Stimulated activated naive B cell treated with anti-CD40 and anti-IgM and Interleukin-4, amounts not matched to agents 10 μg/mL and 1 μg/mL and 100 μg/mL, for 72 hours (primary cell): ENCODE results near the gene SIGLEC8.
"Not testable (repeated sequence)": the region's sequence is repeated elsewhere in the genome, so short reads cannot be mapped to it uniquely, and the experiment has no call there.

Experiments used
- ATAC-seq, 2 donors: fragments of 150-1000 bp; cut with Tn5 transposase; replicated peaks; 2 replicates each; pipeline ENCODE4 v1.10.0; 2021; ENCODE audit warnings: moderate library complexity in 1 of 2
- DNase-seq: peaks from one replicate; pipeline ENCODE4 v3.0.0; 2021
- H3K27ac Mint-ChIP-seq: one replicate; pipeline ENCODE4 v1.8.0; 2022; ENCODE audit warnings: mild to moderate bottlenecking, mixed read lengths
- H3K27me3 Mint-ChIP-seq, 2 donors: one replicate each; pipeline ENCODE4 v1.8.0; 2022; ENCODE audit warnings: mixed read lengths in 2 of 2
- H3K36me3 Mint-ChIP-seq, 2 donors: one replicate each; pipeline ENCODE4 v1.8.0; 2022; ENCODE audit warnings: mixed read lengths in 2 of 2, mild to moderate bottlenecking in 1 of 2
- H3K4me1 Mint-ChIP-seq, 2 donors: one replicate each; pipeline ENCODE4 v1.8.0; 2022; ENCODE audit warnings: mixed read lengths in 2 of 2, mild to moderate bottlenecking in 1 of 2
- H3K4me3 Mint-ChIP-seq, 2 donors: one replicate each; pipeline ENCODE4 v1.8.0; 2022; ENCODE audit warnings: mild to moderate bottlenecking in 2 of 2, mixed read lengths in 2 of 2, moderate library complexity in 1 of 2
- H3K9me3 Mint-ChIP-seq, 2 donors: one replicate each; pipeline ENCODE4 v1.8.0; 2022; ENCODE audit warnings: mixed read lengths in 2 of 2, mild to moderate bottlenecking in 1 of 2

The SIGLEC8 gene

DNA sequence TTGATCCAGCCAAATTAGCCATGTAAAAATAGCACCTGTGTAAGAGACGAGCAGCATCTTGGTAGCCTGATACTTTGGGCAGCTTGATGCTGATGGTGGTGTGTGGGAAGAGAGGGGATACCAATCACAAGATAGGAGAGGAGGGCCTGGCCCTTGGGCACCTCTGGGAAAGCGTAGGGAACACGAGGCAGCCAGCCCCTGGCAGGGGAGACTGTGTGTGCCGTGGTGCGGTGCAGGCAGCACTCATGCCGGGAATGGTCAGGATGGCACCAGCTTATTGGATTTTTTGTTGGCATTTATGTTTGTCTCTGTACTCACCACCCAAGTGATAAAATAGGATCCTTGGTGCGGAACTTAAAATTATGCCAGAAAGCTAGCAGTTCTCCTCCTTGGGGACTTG is 10.2 kb downstream of the SIGLEC8 start:
- H3K27me3 Mint-ChIP-seq = peaks cover 16 to 30% of the 10 kb centered on the region in 2 donors
- H3K4me1 Mint-ChIP-seq = peaks cover 6 to 24% of the 10 kb centered on the region in 2 donors
- no peak for DNase-seq
- ATAC-seq = no peak
- H3K36me3 Mint-ChIP-seq = peaks cover 6 to 8% of the 10 kb centered on the region in 2 donors
- peak overlapping the region; percentile 77 to 78 for H3K4me3 Mint-ChIP-seq
- peaks cover 8 to 9% of the 10 kb centered on the region in 2 donors for H3K9me3 Mint-ChIP-seq
- H3K27ac Mint-ChIP-seq = peak overlapping the region; percentile 48

DNA sequence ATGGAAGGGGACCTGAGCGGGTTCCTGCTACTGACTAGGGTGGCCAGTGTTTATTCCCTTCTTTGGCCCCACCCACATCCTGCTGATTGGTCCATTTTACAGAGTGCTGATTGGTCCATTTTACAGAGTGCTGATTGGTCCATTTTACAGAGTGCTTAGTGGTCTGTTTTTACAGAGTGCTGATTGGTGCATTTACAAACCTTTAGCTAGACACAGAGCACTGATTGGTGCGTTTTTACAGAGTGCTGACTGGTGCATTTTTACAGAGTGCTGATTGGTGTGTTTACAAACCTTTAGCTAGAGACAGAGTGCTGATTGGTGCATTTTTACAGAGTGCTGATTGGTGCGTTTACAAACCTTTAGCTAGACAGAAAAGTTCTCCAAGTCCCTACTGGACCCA is 10.7 kb downstream of the SIGLEC8 start:
- not testable (repeated sequence) for H3K4me3 Mint-ChIP-seq

DNA sequence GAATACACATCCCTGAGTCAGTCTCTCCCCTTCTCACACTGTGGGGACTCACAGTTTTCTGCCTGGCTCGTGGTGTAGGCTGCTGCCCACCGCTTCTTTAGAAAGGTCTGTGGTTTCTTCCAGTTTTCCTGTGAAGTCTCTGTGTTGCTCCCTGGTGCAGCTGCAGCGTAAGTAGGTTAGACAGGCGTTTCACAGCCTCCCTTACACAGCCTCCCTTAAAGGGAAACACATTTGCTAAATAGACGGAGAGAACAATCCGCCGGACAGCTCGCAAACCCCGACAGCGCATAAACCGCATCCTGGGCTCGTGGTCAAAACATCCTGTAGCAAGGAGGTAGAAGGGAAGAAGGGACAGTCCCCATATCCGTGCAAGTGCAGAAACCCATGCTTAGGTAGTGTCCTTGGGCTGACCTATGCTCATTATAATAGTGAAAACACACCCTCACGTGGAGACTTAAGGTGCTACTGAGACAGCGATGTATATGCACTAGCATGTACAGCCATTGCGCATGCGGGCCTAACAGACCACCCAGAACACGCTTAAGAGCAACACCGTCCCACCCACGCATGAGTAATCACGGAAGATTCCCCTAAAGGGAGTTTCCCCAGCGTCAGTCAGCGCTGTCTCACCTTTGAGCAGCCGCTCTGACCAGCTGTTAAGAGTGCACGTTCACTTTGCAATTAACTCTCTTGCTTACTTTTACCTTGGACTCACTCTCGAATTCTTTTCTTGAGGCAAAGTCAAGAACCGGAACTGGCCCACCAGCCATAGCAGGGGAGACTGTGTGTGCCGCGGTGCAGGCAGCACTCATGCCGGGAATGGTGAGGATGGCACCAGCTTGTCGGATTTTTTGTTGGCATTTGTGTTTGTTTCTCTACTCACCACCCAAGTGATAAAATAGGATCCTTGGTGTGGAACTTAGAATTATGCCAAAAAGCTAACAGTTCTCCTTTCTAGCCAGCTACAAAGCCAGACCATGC is 16.6 kb downstream of the SIGLEC8 start:
- no peaks in the 10 kb centered on the region for H3K9me3 Mint-ChIP-seq
- peaks cover 5 to 6% of the 10 kb centered on the region in 2 donors for H3K27me3 Mint-ChIP-seq
- DNase-seq (peak; percentile 94), ATAC-seq (peak; percentile 87)
- peak overlapping the region; percentile 83 for H3K4me3 Mint-ChIP-seq
- H3K27ac Mint-ChIP-seq = peak overlapping the region; percentile 95
- H3K4me1 Mint-ChIP-seq = peaks cover 30 to 68% of the 10 kb centered on the region in 2 donors
- no peaks in the 10 kb centered on the region for H3K36me3 Mint-ChIP-seq

More for the DNA sequence above, 10.7 kb downstream of the SIGLEC8 start:
- H3K9me3 Mint-ChIP-seq, H3K36me3 Mint-ChIP-seq, H3K27ac Mint-ChIP-seq, DNase-seq, ATAC-seq: not testable (repeated sequence)
- Mint-ChIP-seq H3K4me1 (peaks cover 7 to 29% of the 10 kb centered on the region in 2 donors), H3K27me3 (peaks cover 15 to 30% of the 10 kb centered on the region in 2 donors)

DNA sequence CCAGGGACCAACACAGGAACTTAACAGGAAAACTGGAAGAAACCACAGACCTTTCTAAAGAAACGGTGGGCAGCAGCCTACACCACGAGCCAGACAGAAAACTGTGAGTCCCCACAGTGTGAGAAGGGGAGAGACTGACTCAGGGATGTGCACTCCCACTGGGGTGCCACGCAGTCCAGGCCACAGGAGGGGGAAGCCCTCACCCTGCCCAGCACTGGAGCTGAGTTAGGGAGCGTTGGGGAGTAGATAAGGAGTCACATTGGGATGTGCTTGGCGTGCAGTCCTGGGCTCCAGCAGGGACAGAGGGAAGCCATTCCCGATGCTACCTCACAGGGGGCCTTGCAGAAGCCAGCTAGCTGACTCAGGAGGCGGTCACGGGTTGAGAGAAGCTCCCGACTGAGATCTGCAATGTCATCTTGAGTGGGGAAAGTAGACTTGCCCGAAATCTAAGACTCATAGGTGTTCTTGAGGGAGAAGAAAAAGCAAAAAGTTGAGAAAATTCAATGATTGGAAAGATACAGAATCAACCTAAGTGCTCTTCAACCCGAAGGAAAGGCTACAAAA is 17.3 kb downstream of the SIGLEC8 start:
- Mint-ChIP-seq H3K4me1 (peaks cover 30 to 72% of the 10 kb centered on the region in 2 donors), H3K27ac (peak overlapping the region; percentile 95), H3K27me3 (peaks cover 4 to 10% of the 10 kb centered on the region in 2 donors), H3K9me3 (no peaks in the 10 kb centered on the region), H3K36me3 (no peaks in the 10 kb centered on the region), H3K4me3 (peak overlapping the region; percentile 83)
- DNase-seq (peak; percentile 66), ATAC-seq (peak; percentile 44 to 50)

DNA sequence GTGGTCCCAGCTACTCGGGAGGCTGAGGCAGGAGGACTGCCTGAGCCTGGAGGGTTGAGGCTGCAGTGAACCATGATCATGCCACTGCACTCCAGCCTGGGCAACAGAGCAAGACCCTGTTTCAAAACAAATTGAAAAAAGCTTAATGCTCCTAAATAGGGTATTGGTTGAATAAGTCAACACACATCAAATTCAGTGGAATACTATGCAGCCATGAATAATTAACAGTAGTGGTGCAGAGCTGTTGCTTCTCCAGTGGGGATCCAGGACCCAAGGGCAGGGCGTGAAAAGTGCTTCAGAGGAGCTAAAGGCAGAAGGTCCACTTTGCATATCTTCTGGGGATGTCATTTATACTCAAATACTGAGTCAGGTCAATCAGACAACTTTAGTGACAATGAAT is 18.2 kb downstream of the SIGLEC8 start:
- no peaks in the 10 kb centered on the region for H3K9me3 Mint-ChIP-seq
- ATAC-seq (no peak), DNase-seq (no peak)
- H3K36me3 Mint-ChIP-seq = no peaks in the 10 kb centered on the region
- peaks cover 0 to 10% of the 10 kb centered on the region in 2 donors for H3K27me3 Mint-ChIP-seq
- H3K4me3 Mint-ChIP-seq = peak overlapping the region in 1 of 2 donors; percentile 39
- H3K4me1 Mint-ChIP-seq = peaks cover 30 to 72% of the 10 kb centered on the region in 2 donors
- H3K27ac Mint-ChIP-seq = peak overlapping the region; percentile 62

DNA sequence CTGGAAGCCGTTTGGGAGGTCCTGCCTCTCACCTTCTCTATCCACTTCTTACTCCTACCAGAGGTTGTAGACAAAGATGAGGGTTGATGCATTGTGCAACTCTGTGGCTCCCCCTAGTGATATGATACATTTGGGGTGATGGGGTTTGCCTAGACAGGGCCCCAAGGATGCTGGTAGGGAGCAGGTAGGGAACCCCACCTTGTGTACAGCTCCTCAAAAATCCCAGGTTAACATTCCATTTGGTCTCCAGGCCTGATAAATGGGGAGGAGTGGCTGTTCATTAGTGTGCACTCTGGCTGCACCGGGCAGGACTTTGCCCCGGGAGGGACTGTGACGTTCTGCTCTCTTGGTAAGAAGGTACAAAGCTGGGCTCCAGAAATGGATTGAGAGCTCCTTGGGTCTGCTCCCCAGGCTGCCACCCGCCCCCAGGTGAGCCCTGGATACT is 19.2 kb downstream of the SIGLEC8 start:
- H3K27ac Mint-ChIP-seq = peak overlapping the region; percentile 14
- H3K4me3 Mint-ChIP-seq = no peak overlapping the region
- peaks cover 0 to 10% of the 10 kb centered on the region in 2 donors for H3K27me3 Mint-ChIP-seq
- peaks cover 30 to 71% of the 10 kb centered on the region in 2 donors for H3K4me1 Mint-ChIP-seq
- H3K36me3 Mint-ChIP-seq = no peaks in the 10 kb centered on the region
- H3K9me3 Mint-ChIP-seq = no peaks in the 10 kb centered on the region
- DNase-seq = peak; percentile 30
- no peak for ATAC-seq

DNA sequence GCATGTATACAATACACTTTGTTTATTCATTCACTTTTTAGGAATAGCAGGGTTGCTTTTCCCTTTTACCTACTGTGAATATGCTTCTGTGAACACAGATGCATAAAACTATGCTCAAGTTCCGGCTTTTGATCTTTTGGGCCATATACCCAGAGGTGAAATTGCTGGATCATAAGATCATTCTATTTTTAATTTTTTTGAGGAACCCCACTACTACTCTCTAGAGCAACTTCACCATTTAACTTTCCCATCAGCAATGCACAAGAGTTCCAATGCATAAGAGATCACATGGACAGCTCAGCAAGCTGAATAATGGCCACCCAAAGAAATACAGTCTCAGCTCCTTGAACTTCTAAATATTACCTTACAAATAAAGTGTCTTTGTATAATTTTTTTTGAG is 23.8 kb downstream of the SIGLEC8 start:
- peaks cover 12 to 25% of the 10 kb centered on the region in 2 donors for H3K4me1 Mint-ChIP-seq
- no peak overlapping the region for H3K4me3 Mint-ChIP-seq
- no peak for ATAC-seq
- no peak overlapping the region for H3K27ac Mint-ChIP-seq
- no peak for DNase-seq
- H3K9me3 Mint-ChIP-seq = no peaks in the 10 kb centered on the region
- no peaks in the 10 kb centered on the region for H3K36me3 Mint-ChIP-seq
- H3K27me3 Mint-ChIP-seq = peaks cover 0 to 10% of the 10 kb centered on the region in 2 donors

DNA sequence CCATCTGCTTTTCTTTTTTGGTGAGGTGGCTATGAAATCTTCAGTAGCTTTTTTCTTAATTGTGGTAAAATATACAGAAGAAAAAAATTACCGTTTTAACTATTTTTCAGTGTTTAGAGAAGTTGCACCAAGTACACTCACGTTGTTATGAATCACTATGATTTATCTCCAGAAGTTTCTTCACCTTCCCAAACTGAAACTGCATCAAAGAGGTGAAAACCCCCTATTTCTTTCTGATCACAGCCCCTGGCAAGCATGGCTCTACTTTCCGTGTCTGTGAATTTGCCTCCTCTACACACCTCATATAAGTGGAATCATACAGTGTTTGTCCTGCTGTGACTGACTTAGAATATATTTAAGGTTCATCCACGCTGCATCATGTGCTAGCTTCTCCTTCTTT is 25.2 kb downstream of the SIGLEC8 start:
- no peaks in the 10 kb centered on the region for H3K36me3 Mint-ChIP-seq
- H3K9me3 Mint-ChIP-seq = no peaks in the 10 kb centered on the region
- peaks cover 3 to 11% of the 10 kb centered on the region in 2 donors for H3K4me1 Mint-ChIP-seq
- peaks cover 3 to 10% of the 10 kb centered on the region in 2 donors for H3K27me3 Mint-ChIP-seq
- H3K27ac Mint-ChIP-seq = no peak overlapping the region
- no peak for DNase-seq
- no peak for ATAC-seq
- no peak overlapping the region for H3K4me3 Mint-ChIP-seq

DNA sequence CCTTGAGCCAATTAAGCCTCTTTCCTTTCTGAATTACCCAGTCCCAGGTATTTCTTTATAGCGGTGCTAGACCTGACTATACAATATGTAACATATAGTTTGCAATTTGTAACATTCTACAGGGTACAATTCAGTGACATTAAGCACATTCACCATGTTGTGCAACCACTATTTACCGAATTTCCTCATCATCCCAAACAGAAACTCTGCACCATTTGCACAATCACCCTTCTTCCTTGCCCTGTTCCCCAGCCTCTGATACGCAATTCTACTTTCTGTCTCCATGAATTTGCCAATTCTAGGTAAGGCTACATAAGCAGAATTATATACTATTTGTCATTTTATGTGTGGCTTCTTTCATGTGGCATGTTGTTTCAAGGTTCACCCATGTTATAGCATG is 27.1 kb downstream of the SIGLEC8 start:
- H3K9me3 Mint-ChIP-seq = no peaks in the 10 kb centered on the region
- DNase-seq = no peak
- H3K36me3 Mint-ChIP-seq = no peaks in the 10 kb centered on the region
- peaks cover 0 to 7% of the 10 kb centered on the region in 2 donors for H3K27me3 Mint-ChIP-seq
- H3K4me3 Mint-ChIP-seq = no peak overlapping the region
- H3K27ac Mint-ChIP-seq = no peak overlapping the region
- peaks cover 2 to 11% of the 10 kb centered on the region in 2 donors for H3K4me1 Mint-ChIP-seq
- ATAC-seq = no peak

DNA sequence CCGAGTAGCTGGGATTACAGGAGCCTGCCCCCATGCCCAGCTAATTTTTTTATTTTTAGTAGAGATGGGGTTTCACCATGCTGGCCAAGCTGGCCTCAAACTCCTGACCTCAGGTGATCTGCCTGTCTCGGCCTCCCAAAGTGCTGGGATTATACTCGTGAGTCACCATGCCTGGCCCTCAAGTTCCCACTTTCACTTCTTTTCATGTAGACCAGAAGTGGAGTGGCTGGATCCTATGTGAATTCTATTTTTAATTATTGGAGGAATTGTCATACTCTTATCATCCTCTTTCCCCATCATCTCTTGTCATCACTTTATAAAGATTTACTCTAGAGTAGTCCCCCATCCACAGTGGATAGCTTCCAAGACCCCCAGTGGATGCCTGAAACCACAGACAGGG is 28.0 kb downstream of the SIGLEC8 start:
- Mint-ChIP-seq H3K4me1 (peaks cover 2 to 10% of the 10 kb centered on the region in 2 donors), H3K36me3 (no peaks in the 10 kb centered on the region), H3K27ac (no peak overlapping the region), H3K9me3 (no peaks in the 10 kb centered on the region), H3K4me3 (no peak overlapping the region), H3K27me3 (peaks cover 0 to 7% of the 10 kb centered on the region in 2 donors)
- no peak for ATAC-seq
- DNase-seq = no peak

DNA sequence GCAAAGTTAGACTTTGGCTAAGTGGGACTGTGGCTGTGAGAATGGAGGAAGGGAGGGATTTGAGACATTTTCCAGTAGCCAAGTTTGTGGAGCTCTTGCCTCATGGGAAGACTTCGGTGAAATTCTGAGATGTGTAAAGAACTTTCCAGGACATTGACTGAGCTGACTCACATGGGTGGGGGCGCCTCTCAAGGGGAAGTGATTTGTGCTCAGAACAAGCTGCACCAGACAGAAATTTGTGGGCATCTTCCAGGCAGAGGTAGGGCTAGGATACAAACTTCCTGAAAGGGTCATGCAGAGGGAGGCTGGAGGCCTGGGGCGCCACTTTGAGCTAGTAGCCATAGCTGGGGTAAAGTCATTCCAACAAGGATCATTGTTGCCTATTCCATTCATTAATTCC is 31.1 kb downstream of the SIGLEC8 start:
- peaks cover 1 to 12% of the 10 kb centered on the region in 2 donors for H3K27me3 Mint-ChIP-seq
- no peak for DNase-seq
- H3K4me3 Mint-ChIP-seq = no peak overlapping the region
- peaks cover 0 to 11% of the 10 kb centered on the region in 2 donors for H3K4me1 Mint-ChIP-seq
- no peak for ATAC-seq
- no peaks in the 10 kb centered on the region for H3K9me3 Mint-ChIP-seq
- no peak overlapping the region for H3K27ac Mint-ChIP-seq
- H3K36me3 Mint-ChIP-seq = no peaks in the 10 kb centered on the region

DNA sequence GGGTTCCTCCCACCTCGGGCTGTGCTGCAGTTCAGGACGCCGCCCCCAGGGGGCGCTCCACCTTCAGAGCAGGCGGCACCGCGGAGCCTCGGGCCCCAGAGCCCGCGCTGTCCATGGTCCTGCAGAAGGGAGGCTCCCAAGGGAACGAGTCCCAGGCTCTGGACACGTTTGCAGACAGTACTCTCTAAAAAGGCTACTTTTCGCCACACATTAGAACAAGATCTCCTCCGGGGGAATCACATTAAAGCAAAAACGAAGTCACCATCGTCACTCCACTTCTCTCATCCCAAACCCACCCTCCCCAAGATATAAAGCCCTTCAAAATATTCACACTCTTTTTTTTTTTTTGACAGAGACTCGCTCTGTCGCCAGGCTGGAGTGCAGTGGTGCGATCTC is 36.2 kb downstream of the SIGLEC8 start:
- ATAC-seq (no peak), DNase-seq (peak; percentile 82)
- Mint-ChIP-seq H3K36me3 (peaks cover 2 to 3% of the 10 kb centered on the region in 2 donors), H3K4me3 (peak overlapping the region; percentile 36 to 76), H3K4me1 (peaks cover 26 to 54% of the 10 kb centered on the region in 2 donors), H3K9me3 (peaks cover 0 to 3% of the 10 kb centered on the region in 2 donors), H3K27me3 (peaks cover 5 to 12% of the 10 kb centered on the region in 2 donors), H3K27ac (peak overlapping the region; percentile 69)

DNA sequence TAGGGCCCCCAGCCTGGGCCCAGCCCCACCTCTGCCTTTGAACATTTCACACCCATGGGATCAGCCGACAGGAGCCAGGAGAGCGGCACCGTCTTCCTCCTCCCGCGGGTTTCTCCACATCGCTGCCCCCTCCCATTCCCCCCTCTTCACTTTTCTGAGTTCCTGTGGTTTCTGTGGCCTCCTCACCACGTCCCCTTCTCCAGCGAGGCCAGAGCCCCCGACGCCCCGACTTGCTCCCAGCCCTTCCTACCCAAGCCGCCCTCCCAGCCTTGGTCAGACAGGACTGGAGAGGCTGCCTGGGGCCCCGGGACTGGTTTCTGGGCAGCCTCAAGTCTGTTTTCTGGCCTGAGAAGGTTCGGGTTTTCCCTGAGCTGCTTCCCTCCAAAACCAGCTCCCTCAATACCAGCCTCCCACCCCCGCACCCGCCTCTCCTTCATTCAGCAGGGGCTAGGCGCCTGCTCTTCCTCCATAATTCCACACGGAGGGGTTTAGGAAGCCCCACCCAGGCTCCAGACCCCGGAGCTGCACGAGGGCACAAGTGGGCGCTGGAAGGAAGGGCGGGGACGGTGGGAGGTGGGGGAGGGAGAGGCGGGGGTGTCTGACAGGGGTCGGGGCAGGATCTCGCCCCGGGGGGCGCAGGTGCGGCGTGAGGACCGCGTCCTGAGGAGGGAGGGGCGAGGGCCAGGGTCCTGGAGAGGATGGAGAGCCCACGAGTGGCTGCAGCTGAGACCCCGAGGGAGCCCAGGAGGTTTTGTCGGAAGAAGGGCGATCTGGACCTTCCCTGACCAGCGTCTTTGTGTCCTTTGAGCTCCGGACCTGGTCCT is 36.8 kb downstream of the SIGLEC8 start:
- H3K27ac Mint-ChIP-seq = peak overlapping the region; percentile 69
- DNase-seq (no peak), ATAC-seq (no peak)
- peaks cover 2 to 5% of the 10 kb centered on the region in 2 donors for H3K36me3 Mint-ChIP-seq
- H3K27me3 Mint-ChIP-seq = peaks cover 5 to 8% of the 10 kb centered on the region in 2 donors
- H3K9me3 Mint-ChIP-seq = peaks cover 0 to 3% of the 10 kb centered on the region in 2 donors
- H3K4me3 Mint-ChIP-seq = peak overlapping the region; percentile 36 to 76
- H3K4me1 Mint-ChIP-seq = peaks cover 32 to 54% of the 10 kb centered on the region in 2 donors

DNA sequence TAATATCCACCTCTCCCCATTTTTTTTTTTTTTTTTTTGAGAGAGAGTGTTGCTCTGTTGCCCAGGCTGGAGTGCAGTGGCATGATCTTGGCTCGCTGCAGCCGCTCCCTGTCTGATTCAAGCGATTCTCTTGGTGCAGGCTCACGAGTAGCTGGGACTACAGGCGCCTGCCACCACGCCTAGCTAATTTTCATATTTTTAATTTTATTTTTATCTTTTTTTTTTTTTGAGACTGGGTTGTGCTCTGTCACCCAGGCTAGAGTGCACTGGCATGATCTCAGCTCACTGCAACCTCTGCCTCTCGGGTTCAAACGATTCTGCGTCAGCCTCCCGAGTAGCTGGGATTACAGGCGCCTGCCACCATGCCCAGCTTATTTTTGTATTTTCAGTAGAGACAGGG is 37.7 kb downstream of the SIGLEC8 start:
- not testable (repeated sequence) for H3K27me3 Mint-ChIP-seq, DNase-seq, H3K27ac Mint-ChIP-seq, H3K36me3 Mint-ChIP-seq, ATAC-seq, H3K9me3 Mint-ChIP-seq, H3K4me3 Mint-ChIP-seq
- H3K4me1 Mint-ChIP-seq = peaks cover 36 to 62% of the 10 kb centered on the region in 2 donors
